ENCODE results near the gene PPRC1. TPM values are rescaled to one million over a fixed set of nuclear protein-coding genes. Genes with fewer than 3 reads are reported as not detected.
"Not testable (repeated sequence)": the region's sequence is repeated elsewhere in the genome, so short reads cannot be mapped to it uniquely, and the experiment has no call there.

Gene PPRC1
- total RNA-seq, 1 experiment from 2014 or later: 68.2 TPM

GRCh38 chr10:102185811-102186527 is 53.1 kb downstream of the PPRC1 start:
- no peaks in the 10 kb centered on the region for H3K4me1 Mint-ChIP-seq (ENCODE audit: insufficient read depth, unreplicated experiment)
- no peak overlapping the region for H3K27ac Mint-ChIP-seq (ENCODE audit: low read depth, unreplicated experiment)
- no peak overlapping the region for H3K4me3 Mint-ChIP-seq (ENCODE audit: unreplicated experiment)
- no peaks in the 10 kb centered on the region for H3K36me3 Mint-ChIP-seq (ENCODE audit: insufficient read depth, unreplicated experiment)
- no peak for TF ChIP-seq CTCF (IDR thresholded peaks at IDR 0.05; ENCODE audit: unreplicated experiment)
- ChIA-PET POLR2A (interaction anchor here (0.8 kb wide), 1 partner anchor 9 kb away, joined by 3 read pairs; no protein-coding TSS in a partner anchor), CTCF (interaction anchor here (1.1 to 1.7 kb wide), 3 partner anchors 9 to 41 kb away, joined by 3 to 5 read pairs (median 5); no protein-coding TSS in a partner anchor)
- intact Hi-C loops (cut with micrococcal nuclease): no loop called here
- BruUV-seq (replicated peaks): no TSS peak
- DNase-seq (ENCODE audit: unreplicated experiment): no peak
- H3K9me3 Mint-ChIP-seq (ENCODE audit: unreplicated experiment): peaks cover 25% of the 10 kb centered on the region
- H3K27me3 Mint-ChIP-seq (ENCODE audit: insufficient read depth, unreplicated experiment): no peaks in the 10 kb centered on the region

GRCh38 chr10:102188298-102188940 is 55.6 kb downstream of the PPRC1 start:
- Mint-ChIP-seq H3K9me3 (ENCODE audit: unreplicated experiment) (peaks cover 29% of the 10 kb centered on the region), H3K36me3 (ENCODE audit: insufficient read depth, unreplicated experiment) (no peaks in the 10 kb centered on the region), H3K27ac (ENCODE audit: low read depth, unreplicated experiment) (no peak overlapping the region), H3K27me3 (ENCODE audit: insufficient read depth, unreplicated experiment) (no peaks in the 10 kb centered on the region), H3K4me1 (ENCODE audit: insufficient read depth, unreplicated experiment) (no peaks in the 10 kb centered on the region), H3K4me3 (ENCODE audit: unreplicated experiment) (no peak overlapping the region)
- no peak for TF ChIP-seq CTCF (IDR thresholded peaks at IDR 0.05; ENCODE audit: unreplicated experiment)
- POLR2A ChIA-PET: no interaction called here
- CTCF ChIA-PET: interaction anchor here (0.6 to 0.9 kb wide), 3 partner anchors 11 to 232 kb away, joined by 3 read pairs; partner anchors contain the start of gene FBXL15
- DNase-seq (ENCODE audit: unreplicated experiment): no peak
- BruUV-seq (replicated peaks): no TSS peak
- intact Hi-C loops (cut with micrococcal nuclease): no loop called here

GRCh38 chr10:102188941-102189898 is 56.4 kb downstream of the PPRC1 start:
- intact Hi-C loops (cut with micrococcal nuclease); DNase-seq (ENCODE audit: unreplicated experiment); H3K4me3 Mint-ChIP-seq (ENCODE audit: unreplicated experiment); H3K4me1 Mint-ChIP-seq (ENCODE audit: insufficient read depth, unreplicated experiment); BruUV-seq (replicated peaks); H3K27ac Mint-ChIP-seq (ENCODE audit: low read depth, unreplicated experiment); H3K27me3 Mint-ChIP-seq (ENCODE audit: insufficient read depth, unreplicated experiment); H3K36me3 Mint-ChIP-seq (ENCODE audit: insufficient read depth, unreplicated experiment): not testable (repeated sequence)
- CTCF ChIA-PET: interaction anchor here (0.5 to 0.8 kb wide), 4 partner anchors 13 to 817 kb away, joined by 3 to 8 read pairs (median 4); no protein-coding TSS in a partner anchor
- peaks cover 28% of the 10 kb centered on the region for H3K9me3 Mint-ChIP-seq (ENCODE audit: unreplicated experiment)
- POLR2A ChIA-PET: interaction anchor here (0.6 to 1.3 kb wide), 3 partner anchors 8 to 20 kb away, joined by 3 read pairs; no protein-coding TSS in a partner anchor

GRCh38 chr10:102191956-102192355 is 59.1 kb downstream of the PPRC1 start:
- no TSS peak for BruUV-seq (replicated peaks)
- Mint-ChIP-seq H3K4me1 (ENCODE audit: insufficient read depth, unreplicated experiment) (no peaks in the 10 kb centered on the region), H3K4me3 (ENCODE audit: unreplicated experiment) (no peak overlapping the region), H3K27me3 (ENCODE audit: insufficient read depth, unreplicated experiment) (no peaks in the 10 kb centered on the region), H3K27ac (ENCODE audit: low read depth, unreplicated experiment) (no peak overlapping the region), H3K36me3 (ENCODE audit: insufficient read depth, unreplicated experiment) (no peaks in the 10 kb centered on the region), H3K9me3 (ENCODE audit: unreplicated experiment) (peaks cover 7% of the 10 kb centered on the region)
- CTCF ChIA-PET: interaction anchor here (1.5 to 1.9 kb wide), 2 partner anchors 38 to 160 kb away, joined by 4 to 6 read pairs; no protein-coding TSS in a partner anchor
- POLR2A ChIA-PET: interaction anchor here (1.1 to 1.7 kb wide), 2 partner anchors 12 to 20 kb away, joined by 4 read pairs; no protein-coding TSS in a partner anchor
- no peak for DNase-seq (ENCODE audit: unreplicated experiment)
- TF ChIP-seq CTCF (IDR thresholded peaks at IDR 0.05; ENCODE audit: unreplicated experiment): no peak
- intact Hi-C loops (cut with micrococcal nuclease): no loop called here
